H1 (cell line): ENCODE data around the gene SMG1.

Source experiments
- EGR1 ChIP-seq: IDR thresholded peaks from 2 replicates; pipeline ENCODE4 v1.6.1; 2011; ENCODE audit warnings: low read depth, low read length, borderline replicate concordance
- MAFK ChIP-seq: IDR thresholded peaks from 2 replicates; pipeline ENCODE4 v1.6.1; 2012; ENCODE audit warnings: low read depth, mild to moderate bottlenecking, improper control_type of control experiment, low read length
- SIN3A ChIP-seq, 2 experiments: IDR thresholded peaks in 1 of 2; conservative IDR thresholded peaks in 1 of 2; 2 replicates each; pipeline ENCODE4 v1.6.1; 2011 to 2012; ENCODE audit warnings: low read length in 2 of 2, improper control_type of control experiment in 1 of 2, low read depth in 1 of 2, mild to moderate bottlenecking in 1 of 2
- TF ChIP-seq, protein P1 (sequence below), 3 experiments: IDR thresholded peaks; 1 replicate in 2 of 3; 2 replicates in 1 of 3; pipeline versions ENCODE4 v1.5.1 to v1.6.1; 2011; ENCODE audit warnings: low read length in 3 of 3, mild to moderate bottlenecking in 3 of 3, inconsistent platforms in 2 of 3, low read depth in 1 of 3, moderate library complexity in 1 of 3; ENCODE audit not compliant: insufficient read depth in 1 of 3; ENCODE audit errors: control extremely low read depth in 1 of 3

DNA sequence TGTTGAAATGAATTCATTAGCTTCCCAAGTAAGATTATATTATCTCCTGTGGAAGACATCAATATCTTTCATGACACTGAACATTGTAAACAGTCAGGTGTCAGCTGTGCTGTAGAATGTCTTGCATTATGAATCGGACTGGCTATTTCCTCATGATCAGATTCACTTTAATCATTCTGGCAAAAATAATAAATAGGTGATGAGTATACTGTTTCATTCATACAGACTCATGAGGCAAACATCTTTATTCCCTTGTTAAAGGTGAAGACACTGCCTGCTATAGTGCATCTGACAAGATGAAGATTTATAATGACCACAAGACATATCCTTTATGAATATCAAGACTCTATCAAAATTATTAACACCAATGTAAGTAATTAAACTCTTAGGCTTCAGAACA is 73.6 kb downstream of the SMG1 start:
- TF ChIP-seq EGR1, result no peak
- no peak for TF ChIP-seq MAFK
- TF ChIP-seq SIN3A (conservative IDR thresholded peaks at IDR 0.05 in 1 of 2, IDR thresholded peaks at IDR 0.05 in 1 of 2; ENCODE audit: low read depth in 1 of 2, low read length in 2 of 2), result no peak
- TF ChIP-seq, protein P1, sequence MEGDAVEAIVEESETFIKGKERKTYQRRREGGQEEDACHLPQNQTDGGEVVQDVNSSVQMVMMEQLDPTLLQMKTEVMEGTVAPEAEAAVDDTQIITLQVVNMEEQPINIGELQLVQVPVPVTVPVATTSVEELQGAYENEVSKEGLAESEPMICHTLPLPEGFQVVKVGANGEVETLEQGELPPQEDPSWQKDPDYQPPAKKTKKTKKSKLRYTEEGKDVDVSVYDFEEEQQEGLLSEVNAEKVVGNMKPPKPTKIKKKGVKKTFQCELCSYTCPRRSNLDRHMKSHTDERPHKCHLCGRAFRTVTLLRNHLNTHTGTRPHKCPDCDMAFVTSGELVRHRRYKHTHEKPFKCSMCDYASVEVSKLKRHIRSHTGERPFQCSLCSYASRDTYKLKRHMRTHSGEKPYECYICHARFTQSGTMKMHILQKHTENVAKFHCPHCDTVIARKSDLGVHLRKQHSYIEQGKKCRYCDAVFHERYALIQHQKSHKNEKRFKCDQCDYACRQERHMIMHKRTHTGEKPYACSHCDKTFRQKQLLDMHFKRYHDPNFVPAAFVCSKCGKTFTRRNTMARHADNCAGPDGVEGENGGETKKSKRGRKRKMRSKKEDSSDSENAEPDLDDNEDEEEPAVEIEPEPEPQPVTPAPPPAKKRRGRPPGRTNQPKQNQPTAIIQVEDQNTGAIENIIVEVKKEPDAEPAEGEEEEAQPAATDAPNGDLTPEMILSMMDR (IDR thresholded peaks at IDR 0.05; ENCODE audit: control extremely low read depth in 1 of 3, insufficient read depth in 1 of 3, low read depth in 1 of 3, low read length in 3 of 3), result no peak
